ENCODE data around the gene IL2RA.
"Not testable (repeated sequence)": the region's sequence is repeated elsewhere in the genome, so short reads cannot be mapped to it uniquely, and the experiment has no call there.

IL2RA gene

GRCh38 chr10:5962358-5962940, 99.7 kb downstream of the IL2RA start:
- not testable (repeated sequence) for DNase-seq

- DNase-seq, result no peak
These were observed 100.6 kb downstream of the IL2RA start for GRCh38 chr10:5961405-5962100.

GRCh38 chr10:5960973-5961275, 101.2 kb downstream of the IL2RA start:
- not testable (repeated sequence) for DNase-seq

Data from nucleus accumbens (tissue), 56 donors.